CD4-positive, CD25-positive, alpha-beta regulatory T cell (primary cell): Measurements from ENCODE around the gene CPA2. TPM values are rescaled to one million over a fixed set of nuclear protein-coding genes. Genes with fewer than 3 reads are reported as not detected.

Source experiments
- ATAC-seq, 2 donors: fragments of 150-1000 bp; cut with Tn5 transposase; one replicate each; pipeline ENCODE4 v1.10.0; 2021; ENCODE audit warnings: low read depth in 2 of 2, moderate number of reproducible peaks in 2 of 2, moderate library complexity in 1 of 2
- DNase-seq, 3 donors: peaks; one replicate each; pipeline versions ENCODE4 v3.0.0 to v3.0.0-alpha.2; 2012 to 2022; ENCODE audit warnings: mixed read lengths in 1 of 3
- H3K27ac ChIP-seq: one replicate; pipeline ENCODE4 v1.7.0; 2013; ENCODE audit warnings: mild to moderate bottlenecking, low read length; ENCODE audit not compliant: insufficient read depth, poor library complexity, severe bottlenecking
- H3K27me3 ChIP-seq: one replicate; pipeline ENCODE4 v1.7.0; 2013; ENCODE audit warnings: low read length; ENCODE audit not compliant: control insufficient read depth, insufficient read depth
- H3K36me3 ChIP-seq: one replicate; pipeline ENCODE4 v1.7.0; 2013; ENCODE audit warnings: mild to moderate bottlenecking, low read length, moderate library complexity; ENCODE audit not compliant: control insufficient read depth, insufficient read depth
- H3K4me1 ChIP-seq: 2 replicates; pipeline ENCODE4 v1.7.0; 2013; ENCODE audit warnings: mild to moderate bottlenecking, low read length; ENCODE audit not compliant: insufficient read depth, control insufficient read depth, poor library complexity, severe bottlenecking
- H3K4me3 ChIP-seq: one replicate; pipeline ENCODE4 v1.7.0; 2013; ENCODE audit warnings: low read depth, mild to moderate bottlenecking, low read length, moderate library complexity
- H3K9me3 ChIP-seq, 2 experiments: 1 replicate in 1 of 2; 2 replicates in 1 of 2; pipeline ENCODE4 v1.7.0; 2013; ENCODE audit warnings: low read length in 2 of 2, mild to moderate bottlenecking in 1 of 2, moderate library complexity in 1 of 2; ENCODE audit not compliant: control insufficient read depth in 2 of 2
- H3K27ac Mint-ChIP-seq, 3 donors: one replicate each; pipeline ENCODE4 v1.8.0; 2020 to 2022; ENCODE audit warnings: mild to moderate bottlenecking in 3 of 3, mixed read lengths in 3 of 3, moderate library complexity in 2 of 3
- H3K27me3 Mint-ChIP-seq: one replicate; pipeline ENCODE4 v1.8.0; 2022; ENCODE audit warnings: mild to moderate bottlenecking, mixed read lengths
- H3K36me3 Mint-ChIP-seq: one replicate; pipeline ENCODE4 v1.8.0; 2020; ENCODE audit warnings: mixed read lengths
- H3K4me1 Mint-ChIP-seq, 4 donors: one replicate each; pipeline ENCODE4 v1.8.0; 2020 to 2022; ENCODE audit warnings: mixed read lengths in 4 of 4, mild to moderate bottlenecking in 1 of 4
- H3K4me3 Mint-ChIP-seq, 4 donors: one replicate each; pipeline ENCODE4 v1.8.0; 2020 to 2022; ENCODE audit warnings: mild to moderate bottlenecking in 4 of 4, mixed read lengths in 4 of 4, moderate library complexity in 3 of 4
- H3K9me3 Mint-ChIP-seq, 7 donors: one replicate each; pipeline ENCODE4 v1.8.0; 2020 to 2022; ENCODE audit warnings: mixed read lengths in 7 of 7, mild to moderate bottlenecking in 3 of 7, moderate library complexity in 2 of 7
- polyA plus RNA-seq, 4 donors: library from polyadenylated mRNA; unstranded; fragments of 300-500 nt; fragmentation: Illumina TruSeq; gene quantifications; one replicate each; pipeline ENCODE4 v1.2.3, GENCODE V29; 2021
- total RNA-seq: library from RNA; stranded (reverse); gene quantifications from one replicate; pipeline ENCODE4 v1.2.3, GENCODE V29; 2022

The CPA2 gene
- total and polyA plus RNA-seq, 5 donors from 2014 or later, result not detected

- ATAC-seq (no peak), DNase-seq (no peak)
- Histone ChIP-seq H3K4me1 (no peaks in the 10 kb centered on the region), H3K9me3 (peaks cover 10 to 30% of the 10 kb centered on the region in 2 experiments), H3K4me3 (no peak overlapping the region), H3K27ac (no peak overlapping the region), H3K36me3 (no peaks in the 10 kb centered on the region), H3K27me3 (peaks cover 6% of the 10 kb centered on the region)
- Mint-ChIP-seq H3K9me3 (peaks cover 0 to 41% (median 0%) of the 10 kb centered on the region in 7 donors), H3K4me3 (no peak overlapping the region), H3K36me3 (no peaks in the 10 kb centered on the region), H3K27me3 (no peaks in the 10 kb centered on the region), H3K4me1 (no peaks in the 10 kb centered on the region), H3K27ac (no peak overlapping the region)
Measured at GRCh38 chr7:130258494-130259078, 8.1 kb upstream of the CPA2 start.

- Mint-ChIP-seq H3K36me3 (no peaks in the 10 kb centered on the region), H3K4me3 (no peak overlapping the region), H3K4me1 (no peaks in the 10 kb centered on the region), H3K27ac (no peak overlapping the region), H3K27me3 (peaks cover 7% of the 10 kb centered on the region), H3K9me3 (peaks cover 0 to 24% (median 0%) of the 10 kb centered on the region in 7 donors)
- H3K9me3 ChIP-seq, result peaks cover 8 to 17% of the 10 kb centered on the region in 2 experiments
- H3K27ac ChIP-seq, result no peak overlapping the region
- no peaks in the 10 kb centered on the region for H3K36me3 ChIP-seq
- no peaks in the 10 kb centered on the region for H3K4me1 ChIP-seq
- peaks cover 10% of the 10 kb centered on the region for H3K27me3 ChIP-seq
- ATAC-seq, result no peak
- no peak for DNase-seq
- no peak overlapping the region for H3K4me3 ChIP-seq
Measured at GRCh38 chr7:130262448-130262847, 4.2 kb upstream of the CPA2 start.

- Mint-ChIP-seq H3K27me3 (peaks cover 7% of the 10 kb centered on the region), H3K27ac (no peak overlapping the region), H3K4me3 (no peak overlapping the region), H3K9me3 (peaks cover 0 to 24% (median 0%) of the 10 kb centered on the region in 7 donors), H3K4me1 (no peaks in the 10 kb centered on the region), H3K36me3 (no peaks in the 10 kb centered on the region)
- Histone ChIP-seq H3K4me1 (no peaks in the 10 kb centered on the region), H3K27ac (no peak overlapping the region), H3K27me3 (peaks cover 13% of the 10 kb centered on the region), H3K4me3 (no peak overlapping the region), H3K36me3 (no peaks in the 10 kb centered on the region), H3K9me3 (peaks cover 8 to 13% of the 10 kb centered on the region in 2 experiments)
- DNase-seq (no peak), ATAC-seq (no peak)
Measured at GRCh38 chr7:130263130-130263529, 3.5 kb upstream of the CPA2 start.

GRCh38 chr7:130266961-130267321, 278 bp downstream of the CPA2 start:
- no peak for DNase-seq
- H3K27ac ChIP-seq, result no peak overlapping the region
- H3K27me3 ChIP-seq, result peaks cover 11% of the 10 kb centered on the region
- no peak overlapping the region for H3K4me3 ChIP-seq
- H3K4me1 Mint-ChIP-seq, result peaks cover 0 to 2% (median 0%) of the 10 kb centered on the region in 4 donors
- no peaks in the 10 kb centered on the region for H3K4me1 ChIP-seq
- H3K4me3 Mint-ChIP-seq, result no peak overlapping the region
- H3K27me3 Mint-ChIP-seq, result peaks cover 12% of the 10 kb centered on the region
- H3K9me3 Mint-ChIP-seq, result peaks cover 0 to 4% (median 0%) of the 10 kb centered on the region in 7 donors
- no peaks in the 10 kb centered on the region for H3K36me3 Mint-ChIP-seq
- H3K36me3 ChIP-seq, result no peaks in the 10 kb centered on the region
- H3K9me3 ChIP-seq, result no peaks in the 10 kb centered on the region
- ATAC-seq, result no peak
- no peak overlapping the region for H3K27ac Mint-ChIP-seq

- no peak overlapping the region for H3K4me3 Mint-ChIP-seq
- peaks cover 0 to 11% (median 0%) of the 10 kb centered on the region in 4 donors for H3K4me1 Mint-ChIP-seq
Measured at GRCh38 chr7:130268463-130269317, 2.0 kb downstream of the CPA2 start.

GRCh38 chr7:130269318-130269694, 2.6 kb downstream of the CPA2 start:
- Mint-ChIP-seq H3K4me1 (peaks cover 0 to 11% (median 0%) of the 10 kb centered on the region in 4 donors), H3K36me3 (no peaks in the 10 kb centered on the region), H3K4me3 (no peak overlapping the region), H3K27me3 (peaks cover 18% of the 10 kb centered on the region), H3K27ac (no peak overlapping the region), H3K9me3 (peaks cover 0 to 4% (median 0%) of the 10 kb centered on the region in 7 donors)
- Histone ChIP-seq H3K27me3 (peaks cover 11% of the 10 kb centered on the region), H3K4me1 (no peaks in the 10 kb centered on the region), H3K4me3 (no peak overlapping the region), H3K9me3 (no peaks in the 10 kb centered on the region), H3K27ac (no peak overlapping the region), H3K36me3 (no peaks in the 10 kb centered on the region)
- ATAC-seq, result no peak
- DNase-seq, result no peak

More at GRCh38 chr7:130268463-130269317, 2.0 kb downstream of the CPA2 start:
- Mint-ChIP-seq H3K27me3 (peaks cover 18% of the 10 kb centered on the region), H3K27ac (no peak overlapping the region), H3K9me3 (peaks cover 0 to 4% (median 0%) of the 10 kb centered on the region in 7 donors), H3K36me3 (no peaks in the 10 kb centered on the region)
- peaks cover 8% of the 10 kb centered on the region for H3K27me3 ChIP-seq
- H3K36me3 ChIP-seq, result no peaks in the 10 kb centered on the region
- DNase-seq (no peak), ATAC-seq (no peak)
- no peaks in the 10 kb centered on the region for H3K9me3 ChIP-seq
- no peaks in the 10 kb centered on the region for H3K4me1 ChIP-seq
- H3K27ac ChIP-seq, result no peak overlapping the region
- H3K4me3 ChIP-seq, result no peak overlapping the region

GRCh38 chr7:130270947-130271800, 4.5 kb downstream of the CPA2 start:
- Mint-ChIP-seq H3K27ac (no peak overlapping the region), H3K9me3 (peaks cover 0 to 2% (median 0%) of the 10 kb centered on the region in 7 donors), H3K4me3 (no peak overlapping the region), H3K36me3 (no peaks in the 10 kb centered on the region), H3K4me1 (peaks cover 0 to 11% (median 0%) of the 10 kb centered on the region in 4 donors), H3K27me3 (peaks cover 23% of the 10 kb centered on the region)
- no peaks in the 10 kb centered on the region for H3K36me3 ChIP-seq
- peaks cover 11% of the 10 kb centered on the region for H3K27me3 ChIP-seq
- H3K4me1 ChIP-seq, result no peaks in the 10 kb centered on the region
- DNase-seq, result no peak
- no peaks in the 10 kb centered on the region for H3K9me3 ChIP-seq
- no peak for ATAC-seq
- no peak overlapping the region for H3K4me3 ChIP-seq
- no peak overlapping the region for H3K27ac ChIP-seq
